ENCODE data around the gene GRIA2.

- TF ChIP-seq EZH2 (IDR thresholded peaks at IDR 0.05; ENCODE audit: insufficient read depth, poor library complexity, severe bottlenecking) (no peak), EZH2phosphoT487 (IDR thresholded peaks at IDR 0.05; ENCODE audit: insufficient read depth, low read depth) (no peak)
Measured at GRCh38 chr4:157290622-157291021, 70.1 kb downstream of the GRIA2 start.
